Heart right ventricle (tissue), 16 donors: ENCODE results near the gene BARX1. TPM values are rescaled to one million over a fixed set of nuclear protein-coding genes. Genes with fewer than 3 reads are reported as not detected.
"Not testable (repeated sequence)": the region's sequence is repeated elsewhere in the genome, so short reads cannot be mapped to it uniquely, and the experiment has no call there.

ENCODE experiments used
- ATAC-seq, 8 donors: fragments of 200-7000 bp; cut with Tn5 transposase; one replicate each; pipeline ENCODE4 v1.9.1; 2020; ENCODE audit warnings: mild to moderate bottlenecking in 8 of 8, moderate library complexity in 8 of 8, moderate number of reproducible peaks in 1 of 8
- DNase-seq, 2 donors: peaks; one replicate each; pipeline ENCODE4 v3.0.0-alpha.2; 2020
- H3K27ac ChIP-seq, 10 donors: fragments of 200-600 bp; sonication (generic) in 2 of 10; one replicate each; pipeline versions ENCODE4 v1.5.0 to v1.8.0; 2020 to 2022; ENCODE audit warnings: mild to moderate bottlenecking in 3 of 10
- H3K27me3 ChIP-seq, 7 donors: fragments of 200-600 bp; one replicate each; pipeline ENCODE4 v1.8.0; 2021 to 2022; ENCODE audit warnings: mild to moderate bottlenecking in 2 of 7
- H3K36me3 ChIP-seq, 9 donors: fragments of 200-600 bp; sonication (generic) in 1 of 9; one replicate each; pipeline versions ENCODE4 v1.5.0 to v1.8.0; 2020 to 2022; ENCODE audit warnings: mild to moderate bottlenecking in 2 of 9
- H3K4me1 ChIP-seq, 9 donors: fragments of 200-600 bp; sonication (generic) in 1 of 9; one replicate each; pipeline versions ENCODE4 v1.5.0 to v1.8.0; 2020 to 2022; ENCODE audit warnings: mild to moderate bottlenecking in 4 of 9
- H3K4me3 ChIP-seq, 10 donors: fragments of 200-600 bp; sonication (generic) in 2 of 10; one replicate each; pipeline versions ENCODE4 v1.5.0 to v1.8.0; 2020 to 2022; ENCODE audit warnings: mild to moderate bottlenecking in 7 of 10, moderate library complexity in 2 of 10
- H3K9me3 ChIP-seq, 11 donors: fragments of 200-600 bp in 10 of 11; sonication (generic) in 2 of 11; one replicate each; pipeline versions ENCODE4 v1.5.0 to v1.8.0; 2013 to 2022; ENCODE audit warnings: mild to moderate bottlenecking in 2 of 11, control low read depth in 1 of 11, moderate library complexity in 1 of 11
- WGBS, 2 donors: extraction: QIAGEN DNeasy Blood & Tissue Kit; methylation state at CpG; one replicate each; pipeline ENCODE4 v1.1.7; 2013; ENCODE audit warnings: inconsistent platforms in 1 of 2; 5-methylcytosine and 5-hydroxymethylcytosine counted together
- intact Hi-C, 10 donors: fragments of 100-400 bp; cut with DNase I; formaldehyde crosslinking; loops; one replicate each; pipeline versions ENCODE4 v1.11.1 to v1.14.2; 2022
- polyA plus RNA-seq, 2 donors: library from polyadenylated mRNA; stranded (reverse); fragments of 200-250 nt; gene quantifications; one replicate each; pipeline ENCODE4 v1.2.3, GENCODE V29; 2013
- total RNA-seq, 10 donors: library from RNA; stranded (reverse); fragmentation: NEBNext Ultra II Directional in 3 of 10; extraction: Animal tissue kit (Norgen Biotek cat#: 25700) in 3 of 10; gene quantifications; one replicate each; pipeline versions ENCODE4 v1.2.1 to v1.2.4, GENCODE V29; 2021 to 2023
- TF ChIP-seq, protein P1 (sequence below), 9 donors: fragments of 200-600 bp; sonication (generic) in 2 of 9; IDR thresholded peaks; one replicate each; pipeline versions ENCODE4 v1.5.0 to v1.8.0; 2021 to 2022; ENCODE audit warnings: antibody characterized with exemption in 9 of 9, mild to moderate bottlenecking in 5 of 9, moderate library complexity in 1 of 9
- donor health status: Arrhythmogenic right ventricular cardiomyopathy.
- donor health status: ischemic (EF 13 %, LVEDD 7.1; RV severe dilation, severe dysfunction).
- donor health status: healthy with polysubstance abuse.
- donor health status: DM: no; HTN: yes; CAD: no.
- donor health status: DM: no; HTN: no; CAD: no.
- donor health status: ischemic (EF 25% LVEDD 6.9; RV normal size, moderate dysfunction).
- donor health status: ischemic (EF 25% LVEDD 5.7; RV mildly dilated, moderate dysfunction).
- donor health status: healthy.
- donor health status: DM: yes; HTN: yes; CAD: no.
- donor health status: Ischemic cardiomyopathy.
- donor health status: ischemic (EF 35%, LVEDD 5.7; RV mildly dilated, moderate dysfunction).
- donor health status: nonischemic (EF 11% LVEDD 7.7; RV severe dilation, severe dysfunction).
- donor health status: DM: yes; HTN: yes; CAD: no.
- donor health status: PGD.
- donor health status: ischemic (EF 29% LVEDD 5.4; RV normal size, mild dysfunction).
- donor health status: nonischemic (EF 23%, LVEDD 6.1; RV moderate dilation, normal function).

The BARX1 gene
- total and polyA plus RNA-seq, 12 donors, result 0.06 to 0.19 TPM; not detected in 10

DNA sequence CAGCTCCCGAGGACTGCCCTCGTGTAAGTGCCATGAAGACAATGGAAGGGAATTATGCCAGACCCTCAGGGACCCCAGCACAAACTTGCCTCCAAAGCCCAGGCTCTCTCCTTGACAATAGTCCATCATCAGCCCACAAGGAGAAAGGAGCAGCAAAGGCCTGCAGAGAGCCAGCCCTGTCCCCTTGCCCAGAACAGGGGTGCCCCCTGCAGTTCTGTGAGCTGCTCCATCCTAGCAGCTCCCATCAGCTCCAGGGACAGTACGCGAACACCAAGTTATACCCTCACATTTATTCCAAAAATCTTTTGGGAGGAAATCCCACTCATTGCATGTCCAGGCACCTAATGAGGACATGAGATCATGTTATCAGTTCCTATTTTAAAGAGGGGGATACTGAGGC lies 11.1 kb downstream of the BARX1 start:
- Histone ChIP-seq H3K36me3 (no peaks in the 10 kb centered on the region), H3K9me3 (no peaks in the 10 kb centered on the region), H3K27me3 (peaks cover 32 to 99% (median 90%) of the 10 kb centered on the region in 7 donors), H3K4me1 (peaks cover 0 to 20% (median 10%) of the 10 kb centered on the region in 9 donors), H3K4me3 (no peak overlapping the region), H3K27ac (no peak overlapping the region)
- ATAC-seq, result no peak
- intact Hi-C loops, result no loop called here
- WGBS, 2 donors, result 56 to 58% methylated on average over 4 of the region's 4 CpGs
- DNase-seq, result no peak
- TF ChIP-seq, protein P1, sequence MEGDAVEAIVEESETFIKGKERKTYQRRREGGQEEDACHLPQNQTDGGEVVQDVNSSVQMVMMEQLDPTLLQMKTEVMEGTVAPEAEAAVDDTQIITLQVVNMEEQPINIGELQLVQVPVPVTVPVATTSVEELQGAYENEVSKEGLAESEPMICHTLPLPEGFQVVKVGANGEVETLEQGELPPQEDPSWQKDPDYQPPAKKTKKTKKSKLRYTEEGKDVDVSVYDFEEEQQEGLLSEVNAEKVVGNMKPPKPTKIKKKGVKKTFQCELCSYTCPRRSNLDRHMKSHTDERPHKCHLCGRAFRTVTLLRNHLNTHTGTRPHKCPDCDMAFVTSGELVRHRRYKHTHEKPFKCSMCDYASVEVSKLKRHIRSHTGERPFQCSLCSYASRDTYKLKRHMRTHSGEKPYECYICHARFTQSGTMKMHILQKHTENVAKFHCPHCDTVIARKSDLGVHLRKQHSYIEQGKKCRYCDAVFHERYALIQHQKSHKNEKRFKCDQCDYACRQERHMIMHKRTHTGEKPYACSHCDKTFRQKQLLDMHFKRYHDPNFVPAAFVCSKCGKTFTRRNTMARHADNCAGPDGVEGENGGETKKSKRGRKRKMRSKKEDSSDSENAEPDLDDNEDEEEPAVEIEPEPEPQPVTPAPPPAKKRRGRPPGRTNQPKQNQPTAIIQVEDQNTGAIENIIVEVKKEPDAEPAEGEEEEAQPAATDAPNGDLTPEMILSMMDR (IDR thresholded peaks at IDR 0.05), result no peak

DNA sequence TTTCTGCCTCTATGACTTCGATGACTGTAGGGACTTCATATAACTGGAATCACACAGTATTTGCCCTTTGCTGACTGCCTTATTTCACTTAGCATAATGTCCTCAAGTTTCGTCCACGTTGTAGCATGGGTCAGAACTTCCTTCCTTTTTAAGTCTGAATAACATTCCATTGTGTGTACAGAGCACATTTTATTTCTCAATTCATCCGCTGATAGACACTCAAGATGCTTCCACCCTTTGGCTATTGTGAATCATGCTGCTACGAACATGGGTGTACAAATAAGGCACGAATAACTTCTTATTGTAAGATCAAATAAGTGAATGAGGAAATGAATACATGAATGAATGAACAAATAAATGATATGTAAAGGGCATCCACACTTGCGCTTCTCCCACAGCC lies 13.0 kb downstream of the BARX1 start:
- H3K9me3 ChIP-seq, result no peaks in the 10 kb centered on the region
- TF ChIP-seq, protein P1 (IDR thresholded peaks at IDR 0.05), result no peak
- peaks cover 0 to 13% (median 7%) of the 10 kb centered on the region in 9 donors for H3K4me1 ChIP-seq
- ATAC-seq (no peak), DNase-seq (no peak)
- H3K27ac ChIP-seq, result no peak overlapping the region
- peaks cover 17 to 99% (median 89%) of the 10 kb centered on the region in 7 donors for H3K27me3 ChIP-seq
- H3K4me3 ChIP-seq, result no peak overlapping the region
- intact Hi-C loops, result no loop called here
- 57 to 65% methylated on average over 7 of the region's 7 CpGs for WGBS, 2 donors
- H3K36me3 ChIP-seq, result no peaks in the 10 kb centered on the region

DNA sequence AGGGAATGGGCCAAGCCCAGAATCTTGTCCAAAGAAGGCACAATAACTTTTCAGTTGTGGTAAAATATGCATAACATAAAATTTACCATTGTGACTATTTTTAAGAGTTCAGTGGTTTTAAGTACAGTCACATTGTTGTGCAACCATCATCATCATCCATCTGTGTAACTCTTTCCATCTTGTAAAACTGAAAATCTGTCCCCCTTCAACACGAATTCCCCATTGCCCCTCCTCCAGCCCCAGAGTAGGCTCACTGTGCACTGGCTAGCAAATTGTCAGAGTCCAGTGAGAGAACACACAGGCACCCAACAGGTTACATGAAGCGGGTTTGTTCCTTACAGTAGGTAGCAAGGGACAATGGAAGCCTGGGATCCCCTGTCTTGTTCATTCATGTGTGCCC lies 13.7 kb downstream of the BARX1 start:
- intact Hi-C loops, result no loop called here
- ATAC-seq, result no peak
- no peak overlapping the region for H3K27ac ChIP-seq
- no peak overlapping the region for H3K4me3 ChIP-seq
- no peaks in the 10 kb centered on the region for H3K36me3 ChIP-seq
- peaks cover 0 to 12% (median 7%) of the 10 kb centered on the region in 9 donors for H3K4me1 ChIP-seq
- no peaks in the 10 kb centered on the region for H3K9me3 ChIP-seq
- DNase-seq, result no peak
- TF ChIP-seq, protein P1 (IDR thresholded peaks at IDR 0.05), result no peak
- peaks cover 16 to 98% (median 87%) of the 10 kb centered on the region in 7 donors for H3K27me3 ChIP-seq
- WGBS, 2 donors, result 60 to 73% methylated on average over 2 of the region's 2 CpGs

DNA sequence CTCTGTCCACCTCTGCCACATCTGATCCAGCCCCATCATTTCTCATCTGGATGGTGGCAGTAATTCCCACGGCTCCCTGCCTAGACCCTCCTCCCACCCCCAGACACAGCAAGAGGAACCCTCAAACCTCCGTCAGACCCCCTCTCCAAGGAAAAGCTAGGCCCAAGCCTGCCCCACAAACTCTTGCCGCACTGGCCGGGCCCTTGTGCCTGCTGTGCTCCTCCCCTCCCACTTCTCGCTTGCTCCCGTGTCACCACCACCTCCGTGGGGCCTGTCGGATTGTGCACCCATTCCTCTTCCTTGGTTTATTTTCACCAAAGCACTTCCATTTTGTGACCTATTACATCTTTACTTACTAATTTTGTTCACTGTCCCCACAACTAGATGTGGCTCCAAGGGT lies 14.2 kb downstream of the BARX1 start:
- peaks cover 11 to 95% (median 82%) of the 10 kb centered on the region in 7 donors for H3K27me3 ChIP-seq

DNA sequence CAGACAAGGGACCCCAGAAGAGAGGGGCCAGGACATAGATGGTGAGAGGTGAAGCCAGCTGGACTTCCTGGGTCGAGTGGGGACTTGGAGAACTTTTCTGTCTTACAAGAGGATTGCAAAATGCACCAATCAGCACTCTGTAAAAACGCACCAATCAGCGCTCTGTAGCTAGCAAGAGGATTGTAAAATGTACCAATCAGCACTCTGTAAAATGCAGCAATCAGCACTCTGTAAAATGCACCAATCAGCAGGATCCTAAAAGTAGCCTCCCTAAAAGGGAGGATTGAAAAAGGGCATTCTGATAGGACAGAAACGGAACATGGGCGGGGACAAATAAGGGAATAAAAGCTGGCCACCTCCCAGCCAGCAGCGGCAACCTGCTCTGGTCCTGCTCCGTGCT lies 15.6 kb downstream of the BARX1 start:
- DNase-seq, intact Hi-C loops, H3K36me3 ChIP-seq, ATAC-seq, H3K4me1 ChIP-seq, H3K9me3 ChIP-seq, H3K27ac ChIP-seq, H3K4me3 ChIP-seq: not testable (repeated sequence)
- H3K27me3 ChIP-seq, result peaks cover 7 to 90% (median 68%) of the 10 kb centered on the region in 7 donors
- 85 to 90% methylated on average over 7 of the region's 7 CpGs for WGBS, 2 donors

More for the DNA sequence above, 14.2 kb downstream of the BARX1 start:
- intact Hi-C loops, result no loop called here
- 81 to 82% methylated on average over 8 of the region's 8 CpGs for WGBS, 2 donors
- Histone ChIP-seq H3K9me3 (no peaks in the 10 kb centered on the region), H3K4me1 (peaks cover 0 to 7% (median 5%) of the 10 kb centered on the region in 9 donors), H3K36me3 (no peaks in the 10 kb centered on the region), H3K4me3 (no peak overlapping the region), H3K27ac (no peak overlapping the region)
- TF ChIP-seq, protein P1 (IDR thresholded peaks at IDR 0.05), result no peak
- DNase-seq, result no peak
- no peak for ATAC-seq
